ENCODE measurements around the gene RAB20. TPM values are rescaled to one million over a fixed set of nuclear protein-coding genes. Genes with fewer than 3 reads are reported as not detected.
A peak's percentile ranks its signal among the peaks of the same experiment; 100 is the strongest.

Gene RAB20
- total and polyA plus RNA-seq, 4 donors, result 9.8 to 36.9 (median 25.2) TPM

- Histone ChIP-seq H3K9ac (ENCODE audit: low read depth in 1 of 2, low read length in 2 of 2) (peak overlapping the region in 1 of 2 donors; percentile 52), H3K4me1 (ENCODE audit: control insufficient read depth in 4 of 4, insufficient read depth in 4 of 4, low read length in 3 of 4) (peaks cover 15 to 25% (median 19%) of the 10 kb centered on the region in 4 donors), H3K27me3 (ENCODE audit: control insufficient read depth in 4 of 4, insufficient read depth in 4 of 4, low read length in 3 of 4) (no peaks in the 10 kb centered on the region), H3K36me3 (ENCODE audit: control insufficient read depth in 4 of 4, insufficient read depth in 3 of 4, low read depth in 1 of 4, low read length in 3 of 4) (no peaks in the 10 kb centered on the region), H3K4me3 (ENCODE audit: low read depth in 1 of 3, low read length in 3 of 3) (peak overlapping the region in 1 of 3 donors; percentile 1), H3K27ac (ENCODE audit: low read depth in 1 of 2, low read length in 2 of 2) (peak overlapping the region; percentile 74 to 81), H3K9me3 (ENCODE audit: control insufficient read depth in 4 of 4, low read length in 3 of 4) (no peaks in the 10 kb centered on the region)
- peak; percentile 53 for DNase-seq (ENCODE audit: low spot score)
- TF ChIP-seq EGR1 (IDR thresholded peaks at IDR 0.05; ENCODE audit: low read depth in 2 of 2), result peak in 1 of 2 donors; percentile 72
- TF ChIP-seq, protein P1, sequence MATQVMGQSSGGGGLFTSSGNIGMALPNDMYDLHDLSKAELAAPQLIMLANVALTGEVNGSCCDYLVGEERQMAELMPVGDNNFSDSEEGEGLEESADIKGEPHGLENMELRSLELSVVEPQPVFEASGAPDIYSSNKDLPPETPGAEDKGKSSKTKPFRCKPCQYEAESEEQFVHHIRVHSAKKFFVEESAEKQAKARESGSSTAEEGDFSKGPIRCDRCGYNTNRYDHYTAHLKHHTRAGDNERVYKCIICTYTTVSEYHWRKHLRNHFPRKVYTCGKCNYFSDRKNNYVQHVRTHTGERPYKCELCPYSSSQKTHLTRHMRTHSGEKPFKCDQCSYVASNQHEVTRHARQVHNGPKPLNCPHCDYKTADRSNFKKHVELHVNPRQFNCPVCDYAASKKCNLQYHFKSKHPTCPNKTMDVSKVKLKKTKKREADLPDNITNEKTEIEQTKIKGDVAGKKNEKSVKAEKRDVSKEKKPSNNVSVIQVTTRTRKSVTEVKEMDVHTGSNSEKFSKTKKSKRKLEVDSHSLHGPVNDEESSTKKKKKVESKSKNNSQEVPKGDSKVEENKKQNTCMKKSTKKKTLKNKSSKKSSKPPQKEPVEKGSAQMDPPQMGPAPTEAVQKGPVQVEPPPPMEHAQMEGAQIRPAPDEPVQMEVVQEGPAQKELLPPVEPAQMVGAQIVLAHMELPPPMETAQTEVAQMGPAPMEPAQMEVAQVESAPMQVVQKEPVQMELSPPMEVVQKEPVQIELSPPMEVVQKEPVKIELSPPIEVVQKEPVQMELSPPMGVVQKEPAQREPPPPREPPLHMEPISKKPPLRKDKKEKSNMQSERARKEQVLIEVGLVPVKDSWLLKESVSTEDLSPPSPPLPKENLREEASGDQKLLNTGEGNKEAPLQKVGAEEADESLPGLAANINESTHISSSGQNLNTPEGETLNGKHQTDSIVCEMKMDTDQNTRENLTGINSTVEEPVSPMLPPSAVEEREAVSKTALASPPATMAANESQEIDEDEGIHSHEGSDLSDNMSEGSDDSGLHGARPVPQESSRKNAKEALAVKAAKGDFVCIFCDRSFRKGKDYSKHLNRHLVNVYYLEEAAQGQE (IDR thresholded peaks at IDR 0.05), result peak; percentile 65
- peak; percentile 91 for TF ChIP-seq NR2F2 (IDR thresholded peaks at IDR 0.05)
- TF ChIP-seq SP1 (IDR thresholded peaks at IDR 0.05), result peak; percentile 99
- peak; percentile 75 for TF ChIP-seq FOXA2 (IDR thresholded peaks at IDR 0.05)
- peak; percentile 22 for TF ChIP-seq ATF3 (IDR thresholded peaks at IDR 0.05)
- TF ChIP-seq FOXA1 (IDR thresholded peaks at IDR 0.05), result peak; percentile 57
- peak in 1 of 2 donors; percentile 89 for TF ChIP-seq JUND (IDR thresholded peaks at IDR 0.05)
- TF ChIP-seq RAD21 (IDR thresholded peaks at IDR 0.05), result peak; percentile 41 to 57
- TF ChIP-seq ZBTB33 (IDR thresholded peaks at IDR 0.05), result no peak
- peak; percentile 92 for TF ChIP-seq HNF4G (IDR thresholded peaks at IDR 0.05)
- no peak for TF ChIP-seq MAX (IDR thresholded peaks at IDR 0.05)
- peak in 1 of 2 donors; percentile 34 for TF ChIP-seq GABPA (IDR thresholded peaks at IDR 0.05 in 1 of 2, conservative IDR thresholded peaks at IDR 0.05 in 1 of 2)
- TF ChIP-seq TAF1 (conservative IDR thresholded peaks at IDR 0.05), result no peak
- TF ChIP-seq, protein P2, sequence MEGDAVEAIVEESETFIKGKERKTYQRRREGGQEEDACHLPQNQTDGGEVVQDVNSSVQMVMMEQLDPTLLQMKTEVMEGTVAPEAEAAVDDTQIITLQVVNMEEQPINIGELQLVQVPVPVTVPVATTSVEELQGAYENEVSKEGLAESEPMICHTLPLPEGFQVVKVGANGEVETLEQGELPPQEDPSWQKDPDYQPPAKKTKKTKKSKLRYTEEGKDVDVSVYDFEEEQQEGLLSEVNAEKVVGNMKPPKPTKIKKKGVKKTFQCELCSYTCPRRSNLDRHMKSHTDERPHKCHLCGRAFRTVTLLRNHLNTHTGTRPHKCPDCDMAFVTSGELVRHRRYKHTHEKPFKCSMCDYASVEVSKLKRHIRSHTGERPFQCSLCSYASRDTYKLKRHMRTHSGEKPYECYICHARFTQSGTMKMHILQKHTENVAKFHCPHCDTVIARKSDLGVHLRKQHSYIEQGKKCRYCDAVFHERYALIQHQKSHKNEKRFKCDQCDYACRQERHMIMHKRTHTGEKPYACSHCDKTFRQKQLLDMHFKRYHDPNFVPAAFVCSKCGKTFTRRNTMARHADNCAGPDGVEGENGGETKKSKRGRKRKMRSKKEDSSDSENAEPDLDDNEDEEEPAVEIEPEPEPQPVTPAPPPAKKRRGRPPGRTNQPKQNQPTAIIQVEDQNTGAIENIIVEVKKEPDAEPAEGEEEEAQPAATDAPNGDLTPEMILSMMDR (IDR thresholded peaks at IDR 0.05; ENCODE audit: low read depth, low read length, missing input control), result no peak
- peak; percentile 94 to 96 for TF ChIP-seq HNF4A (conservative IDR thresholded peaks at IDR 0.05)
- peak; percentile 82 for TF ChIP-seq YY1 (IDR thresholded peaks at IDR 0.05)
- TF ChIP-seq RXRA (IDR thresholded peaks at IDR 0.05), result peak; percentile 83 to 92
- 25% methylated on average over 17 of the region's 17 CpGs for WGBS
Measured at GRCh38 chr13:110506859-110507566, 54.5 kb downstream of the RAB20 start.

Measured in liver (tissue), 9 donors.